OCI-LY1 (cell line): ENCODE measurements around the gene FHL3.

ENCODE experiments used
- EZH2 ChIP-seq: fragments of 200-600 bp; sonication (generic), shearing (Covaris generic); IDR thresholded peaks from 2 replicates; pipeline ENCODE4 v1.8.0; 2017; ENCODE audit warnings: borderline replicate concordance, mixed run types, mild to moderate bottlenecking, antibody characterized with exemption, low read length, moderate library complexity, mixed read lengths
- TF ChIP-seq, protein P1 (sequence below): fragments of 200-600 bp; sonication (generic), shearing (Covaris generic); IDR thresholded peaks from 2 replicates; pipeline ENCODE4 v1.5.1; 2017; ENCODE audit warnings: mild to moderate bottlenecking, antibody characterized with exemption, low read length, moderate library complexity, mixed read lengths

DNA sequence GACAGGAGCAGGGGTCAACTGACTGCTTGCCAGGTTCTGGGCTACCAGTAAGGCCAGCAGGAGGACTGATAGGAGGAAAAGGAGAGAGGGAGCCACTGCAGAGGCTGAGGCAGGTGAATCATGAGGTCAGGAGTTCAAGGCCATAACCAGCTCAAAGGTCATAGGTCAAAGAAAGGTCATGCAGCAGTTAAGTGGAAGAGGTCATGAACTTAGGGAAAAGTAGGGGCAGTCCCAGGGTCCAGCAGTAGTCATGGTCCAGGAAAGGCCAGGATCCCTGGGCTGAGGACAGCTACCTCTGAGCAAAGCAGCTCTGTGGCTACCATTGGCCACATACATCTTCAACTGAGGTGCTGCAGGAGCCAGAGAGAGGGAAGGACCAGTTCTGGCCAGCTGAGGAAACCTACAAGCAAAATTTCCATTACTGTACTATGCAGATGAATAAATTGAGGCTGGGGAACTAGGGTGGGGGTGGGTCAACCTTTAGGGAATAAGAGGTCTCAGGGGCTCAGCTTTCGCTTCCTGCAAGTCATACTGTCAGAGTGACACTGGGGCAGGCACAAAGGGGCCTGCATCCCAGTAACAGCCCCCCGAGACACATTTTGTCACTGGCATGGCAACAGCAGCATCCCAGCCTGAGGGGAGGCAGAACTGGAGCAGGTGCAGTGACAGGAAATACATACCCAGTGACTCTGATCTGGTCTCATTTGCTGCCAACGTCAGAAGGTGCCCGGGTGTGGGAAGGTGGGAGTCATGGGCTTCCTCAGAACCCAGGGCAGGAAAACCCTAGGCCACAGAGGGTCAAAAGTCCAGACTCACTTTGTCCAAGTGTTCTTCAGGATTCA lies 53.3 kb downstream of the FHL3 start:
- TF ChIP-seq, protein P1, sequence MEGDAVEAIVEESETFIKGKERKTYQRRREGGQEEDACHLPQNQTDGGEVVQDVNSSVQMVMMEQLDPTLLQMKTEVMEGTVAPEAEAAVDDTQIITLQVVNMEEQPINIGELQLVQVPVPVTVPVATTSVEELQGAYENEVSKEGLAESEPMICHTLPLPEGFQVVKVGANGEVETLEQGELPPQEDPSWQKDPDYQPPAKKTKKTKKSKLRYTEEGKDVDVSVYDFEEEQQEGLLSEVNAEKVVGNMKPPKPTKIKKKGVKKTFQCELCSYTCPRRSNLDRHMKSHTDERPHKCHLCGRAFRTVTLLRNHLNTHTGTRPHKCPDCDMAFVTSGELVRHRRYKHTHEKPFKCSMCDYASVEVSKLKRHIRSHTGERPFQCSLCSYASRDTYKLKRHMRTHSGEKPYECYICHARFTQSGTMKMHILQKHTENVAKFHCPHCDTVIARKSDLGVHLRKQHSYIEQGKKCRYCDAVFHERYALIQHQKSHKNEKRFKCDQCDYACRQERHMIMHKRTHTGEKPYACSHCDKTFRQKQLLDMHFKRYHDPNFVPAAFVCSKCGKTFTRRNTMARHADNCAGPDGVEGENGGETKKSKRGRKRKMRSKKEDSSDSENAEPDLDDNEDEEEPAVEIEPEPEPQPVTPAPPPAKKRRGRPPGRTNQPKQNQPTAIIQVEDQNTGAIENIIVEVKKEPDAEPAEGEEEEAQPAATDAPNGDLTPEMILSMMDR: no peak
- TF ChIP-seq EZH2: no peak
